ENCODE measurements around the gene FGD6. TPM values are rescaled to one million over a fixed set of nuclear protein-coding genes. Genes with fewer than 3 reads are reported as not detected.
"Not testable (repeated sequence)": the region's sequence is repeated elsewhere in the genome, so short reads cannot be mapped to it uniquely, and the experiment has no call there.

Gene FGD6
- total RNA-seq, 4 donors from 2014 or later: 2.9 to 8.4 (median 4.4) TPM

GRCh38 chr12:95239216-95239615 lies 21.9 kb upstream of the FGD6 start:
- TF ChIP-seq CTCF (IDR thresholded peaks at IDR 0.05 in 4 of 5, conservative IDR thresholded peaks at IDR 0.05 in 1 of 5): no peak
- TF ChIP-seq POLR2A (IDR thresholded peaks at IDR 0.05): no peak
- Histone ChIP-seq H3K27ac (no peak overlapping the region), H3K36me3 (no peaks in the 10 kb centered on the region), H3K4me3 (no peak overlapping the region), H3K4me1 (peaks cover 47% of the 10 kb centered on the region in 2 donors), H3K27me3 (no peaks in the 10 kb centered on the region), H3K9me3 (no peaks in the 10 kb centered on the region)
- ATAC-seq (no peak), DNase-seq (no peak)
- in situ Hi-C loops (cut with MboI; ENCODE audit: low sequenced_read_pairs in 4 of 4) (no loop called here), intact Hi-C loops (cut with DNase I; ENCODE audit: low total_unique reads) (no loop called here)

DNA sequence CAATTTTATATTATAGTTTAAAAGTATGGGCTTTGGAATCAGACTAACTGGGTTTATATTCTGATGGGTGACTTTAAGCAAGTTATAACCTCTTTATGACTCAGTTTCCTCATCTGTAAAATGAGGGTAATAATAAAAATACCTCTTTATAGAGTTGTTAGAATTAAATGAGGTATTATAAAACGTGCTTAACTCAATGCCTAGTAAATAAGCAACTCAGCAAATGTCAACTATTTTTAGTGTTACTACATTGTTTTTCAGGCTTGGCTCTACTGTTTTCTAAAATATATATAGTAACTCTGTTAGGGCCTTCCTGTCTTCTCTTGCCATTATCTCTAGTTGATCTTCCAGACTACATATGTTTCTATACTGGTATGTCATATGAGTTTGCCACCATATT lies 20.9 kb upstream of the FGD6 start:
- peaks cover 36 to 38% of the 10 kb centered on the region in 2 donors for H3K4me1 ChIP-seq
- no peak for DNase-seq

GRCh38 chr12:95237315-95237714 lies 20.0 kb upstream of the FGD6 start:
- peaks cover 35% of the 10 kb centered on the region in 2 donors for H3K4me1 ChIP-seq
- H3K36me3 ChIP-seq: no peaks in the 10 kb centered on the region
- H3K27ac ChIP-seq: peak overlapping the region in 1 of 4 donors; percentile 31
- no peak for DNase-seq
- ATAC-seq: no peak
- no peak overlapping the region for H3K4me3 ChIP-seq
- intact Hi-C loops (cut with DNase I; ENCODE audit: low total_unique reads) (no loop called here), in situ Hi-C loops (cut with MboI; ENCODE audit: low sequenced_read_pairs in 4 of 4) (no loop called here)
- TF ChIP-seq CTCF (IDR thresholded peaks at IDR 0.05 in 4 of 5, conservative IDR thresholded peaks at IDR 0.05 in 1 of 5) (no peak), POLR2A (IDR thresholded peaks at IDR 0.05) (no peak)
- H3K27me3 ChIP-seq: no peaks in the 10 kb centered on the region
- no peaks in the 10 kb centered on the region for H3K9me3 ChIP-seq

More for the DNA sequence above, 20.9 kb upstream of the FGD6 start:
- intact Hi-C loops (cut with DNase I; ENCODE audit: low total_unique reads) (no loop called here), in situ Hi-C loops (cut with MboI; ENCODE audit: low sequenced_read_pairs in 4 of 4) (no loop called here)
- TF ChIP-seq CTCF (IDR thresholded peaks at IDR 0.05 in 4 of 5, conservative IDR thresholded peaks at IDR 0.05 in 1 of 5) (no peak), POLR2A (IDR thresholded peaks at IDR 0.05) (no peak)
- Histone ChIP-seq H3K9me3 (no peaks in the 10 kb centered on the region), H3K27ac (no peak overlapping the region), H3K27me3 (no peaks in the 10 kb centered on the region), H3K4me3 (no peak overlapping the region), H3K36me3 (no peaks in the 10 kb centered on the region)
- no peak for ATAC-seq

DNA sequence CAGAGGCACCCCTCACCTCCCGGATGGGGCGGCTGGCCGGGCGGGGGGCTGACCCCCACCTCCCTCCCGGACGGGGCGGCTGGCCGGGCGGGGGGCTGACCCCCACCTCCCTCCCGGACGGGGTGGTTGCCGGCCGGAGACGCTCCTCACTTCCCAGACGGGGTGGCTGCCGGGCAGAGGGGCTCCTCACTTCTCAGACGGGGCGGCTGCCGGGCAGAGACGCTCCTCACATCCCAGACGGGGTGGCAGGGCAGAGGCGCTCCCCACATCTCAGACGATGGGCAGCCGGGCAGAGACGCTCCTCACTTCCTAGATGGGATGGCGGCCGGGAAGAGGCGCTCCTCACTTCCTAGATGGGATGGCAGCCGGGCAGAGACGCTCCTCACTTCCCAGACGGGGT lies 18.4 kb upstream of the FGD6 start:
- H3K4me3 ChIP-seq; H3K27me3 ChIP-seq; intact Hi-C loops (cut with DNase I; ENCODE audit: low total_unique reads); H3K27ac ChIP-seq; H3K36me3 ChIP-seq; DNase-seq; in situ Hi-C loops (cut with MboI; ENCODE audit: low sequenced_read_pairs in 4 of 4); ATAC-seq; H3K9me3 ChIP-seq: not testable (repeated sequence)
- H3K4me1 ChIP-seq: peaks cover 43 to 46% of the 10 kb centered on the region in 2 donors

DNA sequence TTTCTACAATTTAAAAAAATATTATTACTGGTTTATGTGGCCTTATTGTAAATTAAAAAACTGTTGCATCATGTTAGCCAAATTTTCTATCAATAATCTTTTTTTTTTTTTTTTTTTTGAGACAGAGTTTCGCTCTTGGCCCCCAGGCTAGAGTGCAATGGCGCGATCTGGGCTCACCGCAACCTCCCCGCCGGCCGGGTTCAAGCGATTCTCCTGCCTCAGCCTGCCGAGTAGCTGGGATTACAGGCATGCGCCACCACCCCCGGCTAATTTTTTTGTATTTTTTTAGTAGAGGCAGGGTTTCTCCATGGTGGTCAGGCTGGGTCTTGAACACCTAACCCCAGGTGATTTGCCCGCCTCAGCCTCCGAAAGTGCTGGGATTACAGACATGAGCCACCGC lies 16.9 kb upstream of the FGD6 start:
- ATAC-seq; intact Hi-C loops (cut with DNase I; ENCODE audit: low total_unique reads); H3K36me3 ChIP-seq; H3K9me3 ChIP-seq; H3K27ac ChIP-seq; in situ Hi-C loops (cut with MboI; ENCODE audit: low sequenced_read_pairs in 4 of 4); H3K4me3 ChIP-seq; DNase-seq; H3K27me3 ChIP-seq: not testable (repeated sequence)
- peaks cover 47 to 48% of the 10 kb centered on the region in 2 donors for H3K4me1 ChIP-seq

DNA sequence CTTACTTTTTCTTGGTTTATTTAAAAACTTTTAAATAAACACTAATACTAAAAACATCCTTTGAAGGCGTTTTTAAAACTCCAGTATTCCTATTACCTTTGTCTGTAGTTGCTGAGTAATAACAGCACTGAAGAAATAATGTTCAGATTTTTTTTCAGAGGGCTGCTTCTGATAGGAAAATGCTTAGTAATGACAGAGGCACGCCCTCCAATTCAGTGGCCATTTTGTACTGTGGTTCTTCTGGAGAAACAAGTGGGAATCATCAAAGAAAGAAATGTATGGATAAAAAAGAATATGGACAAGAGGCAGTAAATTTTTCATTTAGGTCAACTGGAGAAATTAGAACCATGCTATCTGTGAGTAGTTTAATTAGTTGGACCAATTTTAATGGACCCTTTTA lies 13.9 kb upstream of the FGD6 start:
- DNase-seq (no peak), ATAC-seq (peak in 1 of 2 donors; percentile 39)
- Histone ChIP-seq H3K9me3 (no peaks in the 10 kb centered on the region), H3K27me3 (no peaks in the 10 kb centered on the region), H3K4me1 (peaks cover 45% of the 10 kb centered on the region in 2 donors), H3K27ac (peak overlapping the region in 2 of 4 donors; percentile 12 to 49), H3K4me3 (no peak overlapping the region), H3K36me3 (no peaks in the 10 kb centered on the region)
- TF ChIP-seq CTCF (IDR thresholded peaks at IDR 0.05 in 4 of 5, conservative IDR thresholded peaks at IDR 0.05 in 1 of 5) (no peak), POLR2A (IDR thresholded peaks at IDR 0.05) (no peak)
- in situ Hi-C loops (cut with MboI; ENCODE audit: low sequenced_read_pairs in 4 of 4): no loop called here
- intact Hi-C loops (cut with DNase I; ENCODE audit: low total_unique reads): no loop called here

All from gastrocnemius medialis (tissue), 4 donors.